ENCODE data around the gene AP2B1.

- TF ChIP-seq EZH2 (IDR thresholded peaks at IDR 0.05; ENCODE audit: borderline replicate concordance) (no peak), CTCF (IDR thresholded peaks at IDR 0.05; ENCODE audit: poor library complexity) (no peak), EZH2phosphoT487 (IDR thresholded peaks at IDR 0.05; ENCODE audit: low read depth, severe bottlenecking, unreplicated experiment) (no peak)
These were observed 163.6 kb downstream of the AP2B1 start for GRCh38 chr17:35750526-35751395.
